Neural cell (in vitro differentiated cells): ENCODE data around the gene GNA12.

Experiments
- TAF1 ChIP-seq: IDR thresholded peaks from 2 replicates; pipeline ENCODE4 v1.6.1; 2012; ENCODE audit warnings: low read depth
- TF ChIP-seq, protein P1 (sequence below): fragments of 450-650 bp; IDR thresholded peaks from 2 replicates; pipeline ENCODE4 v1.5.1; 2014; ENCODE audit warnings: antibody characterized with exemption, mild to moderate bottlenecking, moderate library complexity; ENCODE audit not compliant: poor library complexity, severe bottlenecking
- TF ChIP-seq, protein P2 (sequence below): IDR thresholded peaks from 2 replicates; pipeline ENCODE4 v1.6.1; 2012; ENCODE audit warnings: borderline replicate concordance

- TF ChIP-seq, protein P1, sequence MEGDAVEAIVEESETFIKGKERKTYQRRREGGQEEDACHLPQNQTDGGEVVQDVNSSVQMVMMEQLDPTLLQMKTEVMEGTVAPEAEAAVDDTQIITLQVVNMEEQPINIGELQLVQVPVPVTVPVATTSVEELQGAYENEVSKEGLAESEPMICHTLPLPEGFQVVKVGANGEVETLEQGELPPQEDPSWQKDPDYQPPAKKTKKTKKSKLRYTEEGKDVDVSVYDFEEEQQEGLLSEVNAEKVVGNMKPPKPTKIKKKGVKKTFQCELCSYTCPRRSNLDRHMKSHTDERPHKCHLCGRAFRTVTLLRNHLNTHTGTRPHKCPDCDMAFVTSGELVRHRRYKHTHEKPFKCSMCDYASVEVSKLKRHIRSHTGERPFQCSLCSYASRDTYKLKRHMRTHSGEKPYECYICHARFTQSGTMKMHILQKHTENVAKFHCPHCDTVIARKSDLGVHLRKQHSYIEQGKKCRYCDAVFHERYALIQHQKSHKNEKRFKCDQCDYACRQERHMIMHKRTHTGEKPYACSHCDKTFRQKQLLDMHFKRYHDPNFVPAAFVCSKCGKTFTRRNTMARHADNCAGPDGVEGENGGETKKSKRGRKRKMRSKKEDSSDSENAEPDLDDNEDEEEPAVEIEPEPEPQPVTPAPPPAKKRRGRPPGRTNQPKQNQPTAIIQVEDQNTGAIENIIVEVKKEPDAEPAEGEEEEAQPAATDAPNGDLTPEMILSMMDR = no peak
- no peak for TF ChIP-seq TAF1
- TF ChIP-seq, protein P2, sequence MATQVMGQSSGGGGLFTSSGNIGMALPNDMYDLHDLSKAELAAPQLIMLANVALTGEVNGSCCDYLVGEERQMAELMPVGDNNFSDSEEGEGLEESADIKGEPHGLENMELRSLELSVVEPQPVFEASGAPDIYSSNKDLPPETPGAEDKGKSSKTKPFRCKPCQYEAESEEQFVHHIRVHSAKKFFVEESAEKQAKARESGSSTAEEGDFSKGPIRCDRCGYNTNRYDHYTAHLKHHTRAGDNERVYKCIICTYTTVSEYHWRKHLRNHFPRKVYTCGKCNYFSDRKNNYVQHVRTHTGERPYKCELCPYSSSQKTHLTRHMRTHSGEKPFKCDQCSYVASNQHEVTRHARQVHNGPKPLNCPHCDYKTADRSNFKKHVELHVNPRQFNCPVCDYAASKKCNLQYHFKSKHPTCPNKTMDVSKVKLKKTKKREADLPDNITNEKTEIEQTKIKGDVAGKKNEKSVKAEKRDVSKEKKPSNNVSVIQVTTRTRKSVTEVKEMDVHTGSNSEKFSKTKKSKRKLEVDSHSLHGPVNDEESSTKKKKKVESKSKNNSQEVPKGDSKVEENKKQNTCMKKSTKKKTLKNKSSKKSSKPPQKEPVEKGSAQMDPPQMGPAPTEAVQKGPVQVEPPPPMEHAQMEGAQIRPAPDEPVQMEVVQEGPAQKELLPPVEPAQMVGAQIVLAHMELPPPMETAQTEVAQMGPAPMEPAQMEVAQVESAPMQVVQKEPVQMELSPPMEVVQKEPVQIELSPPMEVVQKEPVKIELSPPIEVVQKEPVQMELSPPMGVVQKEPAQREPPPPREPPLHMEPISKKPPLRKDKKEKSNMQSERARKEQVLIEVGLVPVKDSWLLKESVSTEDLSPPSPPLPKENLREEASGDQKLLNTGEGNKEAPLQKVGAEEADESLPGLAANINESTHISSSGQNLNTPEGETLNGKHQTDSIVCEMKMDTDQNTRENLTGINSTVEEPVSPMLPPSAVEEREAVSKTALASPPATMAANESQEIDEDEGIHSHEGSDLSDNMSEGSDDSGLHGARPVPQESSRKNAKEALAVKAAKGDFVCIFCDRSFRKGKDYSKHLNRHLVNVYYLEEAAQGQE = no peak
These were observed 36.0 kb downstream of the GNA12 start for GRCh38 chr7:2807845-2808772.
